Measurements from ENCODE around the gene AMOTL1.

The AMOTL1 gene

GRCh38 chr11:94801866-94802460 is 33.8 kb downstream of the AMOTL1 start:
- H3K4me3 ChIP-seq (ENCODE audit: low read depth, low read length): no peak overlapping the region
- no peak for DNase-seq (ENCODE audit: low read depth, low spot score)
- POLR2A ChIA-PET: no interaction called here
- TF ChIP-seq, protein P1, sequence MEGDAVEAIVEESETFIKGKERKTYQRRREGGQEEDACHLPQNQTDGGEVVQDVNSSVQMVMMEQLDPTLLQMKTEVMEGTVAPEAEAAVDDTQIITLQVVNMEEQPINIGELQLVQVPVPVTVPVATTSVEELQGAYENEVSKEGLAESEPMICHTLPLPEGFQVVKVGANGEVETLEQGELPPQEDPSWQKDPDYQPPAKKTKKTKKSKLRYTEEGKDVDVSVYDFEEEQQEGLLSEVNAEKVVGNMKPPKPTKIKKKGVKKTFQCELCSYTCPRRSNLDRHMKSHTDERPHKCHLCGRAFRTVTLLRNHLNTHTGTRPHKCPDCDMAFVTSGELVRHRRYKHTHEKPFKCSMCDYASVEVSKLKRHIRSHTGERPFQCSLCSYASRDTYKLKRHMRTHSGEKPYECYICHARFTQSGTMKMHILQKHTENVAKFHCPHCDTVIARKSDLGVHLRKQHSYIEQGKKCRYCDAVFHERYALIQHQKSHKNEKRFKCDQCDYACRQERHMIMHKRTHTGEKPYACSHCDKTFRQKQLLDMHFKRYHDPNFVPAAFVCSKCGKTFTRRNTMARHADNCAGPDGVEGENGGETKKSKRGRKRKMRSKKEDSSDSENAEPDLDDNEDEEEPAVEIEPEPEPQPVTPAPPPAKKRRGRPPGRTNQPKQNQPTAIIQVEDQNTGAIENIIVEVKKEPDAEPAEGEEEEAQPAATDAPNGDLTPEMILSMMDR (IDR thresholded peaks at IDR 0.05; ENCODE audit: insufficient read depth, low read length, missing control alignments): no peak
- CTCF ChIA-PET: interaction anchor here (0.9 to 1.9 kb wide), 3 partner anchors 10 to 61 kb away, joined by 3 to 5 read pairs (median 5); no protein-coding TSS in a partner anchor

DNA sequence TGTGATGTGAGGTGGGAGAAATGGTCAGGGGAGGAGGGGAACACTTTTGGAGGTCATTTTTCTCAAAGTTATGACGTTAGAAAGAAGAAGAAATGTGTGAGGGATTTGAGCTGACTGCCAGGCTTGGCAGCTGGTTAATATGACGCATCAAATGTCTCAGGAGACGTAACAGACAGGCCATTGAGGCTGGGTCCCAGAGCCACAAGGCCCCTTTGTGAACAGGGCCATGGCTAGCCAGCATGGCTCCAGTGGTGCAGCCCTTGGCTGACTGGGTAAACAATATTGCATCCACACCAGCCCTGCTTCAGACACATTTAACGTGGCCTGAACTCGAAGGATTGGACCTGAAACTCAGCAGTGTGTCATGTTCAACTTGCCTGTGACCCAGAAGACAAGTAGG is 34.3 kb downstream of the AMOTL1 start:
- ChIA-PET POLR2A (interaction anchor here (1.2 kb wide), 1 partner anchor 8 kb away, joined by 5 read pairs; no protein-coding TSS in a partner anchor), CTCF (interaction anchor here (0.8 to 1.9 kb wide), 3 partner anchors 9 to 179 kb away, joined by 3 to 5 read pairs (median 5); no protein-coding TSS in a partner anchor)
- TF ChIP-seq, protein P1 (IDR thresholded peaks at IDR 0.05; ENCODE audit: insufficient read depth, low read length, missing control alignments): no peak
- H3K4me3 ChIP-seq (ENCODE audit: low read depth, low read length): no peak overlapping the region
- no peak for DNase-seq (ENCODE audit: low read depth, low spot score)

GRCh38 chr11:94803491-94803890 is 35.3 kb downstream of the AMOTL1 start:
- TF ChIP-seq, protein P1 (IDR thresholded peaks at IDR 0.05; ENCODE audit: insufficient read depth, low read length, missing control alignments): no peak
- CTCF ChIA-PET: interaction anchor here (1.2 to 1.9 kb wide), 3 partner anchors 8 to 94 kb away, joined by 4 to 5 read pairs (median 5); no protein-coding TSS in a partner anchor
- H3K4me3 ChIP-seq (ENCODE audit: low read depth, low read length): no peak overlapping the region
- POLR2A ChIA-PET: interaction anchor here (1.2 kb wide), 1 partner anchor 9 kb away, joined by 5 read pairs; no protein-coding TSS in a partner anchor
- DNase-seq (ENCODE audit: low read depth, low spot score): no peak

DNA sequence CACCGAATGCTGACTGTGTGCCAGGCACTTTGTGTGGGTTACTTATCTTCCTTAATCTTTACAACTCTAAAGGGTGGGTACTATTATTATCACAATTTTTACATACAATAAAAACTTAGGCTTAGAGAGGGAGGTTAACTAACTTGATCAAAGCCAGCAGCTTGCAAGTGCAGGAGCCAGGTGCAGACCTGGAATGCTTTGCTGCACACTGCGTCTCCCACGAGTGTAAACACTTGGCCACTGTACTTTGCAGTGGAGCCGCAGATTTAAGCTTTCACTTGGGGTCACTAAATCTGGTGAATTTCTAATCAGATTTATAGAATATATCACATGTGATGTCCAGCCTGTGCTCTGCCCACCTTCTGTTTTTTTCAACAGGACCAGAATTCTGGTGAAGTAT is 36.7 kb downstream of the AMOTL1 start:
- no peak for DNase-seq (ENCODE audit: low read depth, low spot score)
- H3K4me3 ChIP-seq (ENCODE audit: low read depth, low read length): no peak overlapping the region
- ChIA-PET CTCF (interaction anchor here (3.4 kb wide), 1 partner anchor 19 kb away, joined by 15 read pairs; no protein-coding TSS in a partner anchor), POLR2A (interaction anchor here (1.1 kb wide), 1 partner anchor 10 kb away, joined by 3 read pairs; no protein-coding TSS in a partner anchor)
- TF ChIP-seq, protein P1 (IDR thresholded peaks at IDR 0.05; ENCODE audit: insufficient read depth, low read length, missing control alignments): no peak

GRCh38 chr11:94806014-94806413 is 37.9 kb downstream of the AMOTL1 start:
- H3K4me3 ChIP-seq (ENCODE audit: low read depth, low read length): no peak overlapping the region
- ChIA-PET CTCF (interaction anchor here (1.2 to 3.4 kb wide), 2 partner anchors 9 to 20 kb away, joined by 5 to 15 read pairs; no protein-coding TSS in a partner anchor), POLR2A (no interaction called here)
- DNase-seq (ENCODE audit: low read depth, low spot score): no peak
- TF ChIP-seq, protein P1 (IDR thresholded peaks at IDR 0.05; ENCODE audit: insufficient read depth, low read length, missing control alignments): no peak

GRCh38 chr11:94806419-94806818 is 38.3 kb downstream of the AMOTL1 start:
- ChIA-PET CTCF (interaction anchor here (1.0 to 3.4 kb wide), 4 partner anchors 9 to 183 kb away, joined by 4 to 15 read pairs (median 5); no protein-coding TSS in a partner anchor), POLR2A (interaction anchor here (1.2 kb wide), 1 partner anchor 12 kb away, joined by 6 read pairs; no protein-coding TSS in a partner anchor)
- H3K4me3 ChIP-seq (ENCODE audit: low read depth, low read length): no peak overlapping the region
- peak; percentile 31 for DNase-seq (ENCODE audit: low read depth, low spot score)
- TF ChIP-seq, protein P1 (IDR thresholded peaks at IDR 0.05; ENCODE audit: insufficient read depth, low read length, missing control alignments): no peak

Data from AG04449 (cell line).